Brain pericyte (primary cell): ENCODE data around the gene LUZP2.

Source experiments
- DNase-seq: peaks from one replicate; pipeline ENCODE4 v3.0.0-alpha.2; 2012; ENCODE audit warnings: low read depth, low spot score

LUZP2 gene

DNA sequence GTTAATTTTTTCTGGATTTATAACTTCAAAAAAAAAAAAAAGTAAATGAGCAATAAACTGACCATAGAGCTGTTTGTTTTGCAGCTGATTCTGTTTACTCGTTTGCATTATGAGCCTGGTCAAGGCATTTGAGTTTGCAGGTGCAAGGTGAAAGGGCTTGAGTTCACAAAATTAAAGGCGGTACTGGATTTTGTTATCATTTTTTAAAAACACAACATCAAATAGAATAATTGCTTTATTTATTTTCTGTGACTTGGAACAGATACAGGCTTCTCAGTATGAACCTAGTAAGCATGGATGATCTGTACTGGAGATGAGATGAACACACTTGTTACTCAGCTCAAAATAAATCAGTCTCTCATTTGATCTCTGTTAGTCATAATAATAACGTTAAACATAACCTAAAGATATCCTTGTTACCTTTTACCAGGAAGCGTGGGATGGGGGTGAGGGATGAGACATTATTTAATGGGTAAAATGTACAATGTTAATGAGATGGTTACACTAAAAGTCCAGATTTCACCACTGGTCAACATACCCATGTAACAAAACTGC lies 137.8 kb downstream of the LUZP2 start:
- no peak for DNase-seq

DNA sequence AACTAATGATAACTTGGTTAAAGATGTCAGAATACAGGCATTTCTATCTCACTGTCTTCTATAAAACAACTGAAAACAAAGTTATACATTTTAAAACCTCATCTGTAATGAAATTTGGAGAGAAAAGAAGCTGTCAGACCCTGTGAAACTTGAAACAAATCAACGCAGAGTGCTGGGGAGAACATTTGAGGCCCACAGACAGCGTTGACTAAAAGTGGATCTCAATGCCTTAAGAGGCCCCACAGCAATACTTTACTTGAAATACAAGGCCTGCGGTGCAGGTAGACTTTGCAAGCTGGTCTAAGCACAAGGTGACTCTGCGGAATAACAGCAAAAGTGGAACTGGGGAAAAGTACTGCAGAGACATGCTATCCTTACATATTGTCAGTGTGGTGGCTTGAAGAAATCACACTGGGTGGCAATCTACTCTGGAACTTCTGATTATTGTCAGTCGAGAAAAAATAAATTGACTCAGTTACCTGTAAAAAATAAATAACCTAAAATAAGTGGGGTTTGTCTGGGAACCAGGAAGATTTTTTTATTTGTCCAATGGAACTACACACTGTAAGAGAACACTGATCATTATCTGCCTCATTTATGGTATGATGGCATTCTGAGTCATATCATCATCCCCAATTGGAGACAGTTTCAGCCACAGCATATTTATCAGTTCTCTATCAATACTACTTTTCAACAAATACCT lies 138.9 kb downstream of the LUZP2 start:
- DNase-seq = no peak

DNA sequence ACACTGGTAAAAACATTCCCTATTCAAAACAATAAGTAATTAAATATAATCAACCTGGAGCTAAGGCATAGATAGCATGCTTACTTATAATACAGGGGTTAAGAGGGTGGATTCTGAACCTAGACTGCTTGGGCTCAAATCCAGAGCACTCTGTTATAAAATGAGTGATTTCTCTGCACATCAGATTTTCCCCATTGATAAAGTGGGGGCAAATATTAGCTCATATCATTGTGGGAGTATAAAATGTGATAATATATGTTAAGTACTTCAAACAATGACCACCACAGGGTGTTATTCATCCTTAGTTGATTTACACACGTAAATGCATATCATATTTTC lies 139.4 kb downstream of the LUZP2 start:
- DNase-seq = no peak

GRCh38 chr11:24637520-24637919 lies 140.7 kb downstream of the LUZP2 start:
- DNase-seq = no peak

- no peak for DNase-seq
Observed at GRCh38 chr11:24642648-24643047, 145.8 kb downstream of the LUZP2 start.

GRCh38 chr11:24645563-24645962 lies 148.7 kb downstream of the LUZP2 start:
- DNase-seq = no peak

GRCh38 chr11:24651873-24652272 lies 155.0 kb downstream of the LUZP2 start:
- no peak for DNase-seq

GRCh38 chr11:24653901-24654300 lies 157.0 kb downstream of the LUZP2 start:
- no peak for DNase-seq

- no peak for DNase-seq
Observed at GRCh38 chr11:24661331-24661730, 164.5 kb downstream of the LUZP2 start.

GRCh38 chr11:24664399-24664798 lies 167.5 kb downstream of the LUZP2 start:
- no peak for DNase-seq

DNA sequence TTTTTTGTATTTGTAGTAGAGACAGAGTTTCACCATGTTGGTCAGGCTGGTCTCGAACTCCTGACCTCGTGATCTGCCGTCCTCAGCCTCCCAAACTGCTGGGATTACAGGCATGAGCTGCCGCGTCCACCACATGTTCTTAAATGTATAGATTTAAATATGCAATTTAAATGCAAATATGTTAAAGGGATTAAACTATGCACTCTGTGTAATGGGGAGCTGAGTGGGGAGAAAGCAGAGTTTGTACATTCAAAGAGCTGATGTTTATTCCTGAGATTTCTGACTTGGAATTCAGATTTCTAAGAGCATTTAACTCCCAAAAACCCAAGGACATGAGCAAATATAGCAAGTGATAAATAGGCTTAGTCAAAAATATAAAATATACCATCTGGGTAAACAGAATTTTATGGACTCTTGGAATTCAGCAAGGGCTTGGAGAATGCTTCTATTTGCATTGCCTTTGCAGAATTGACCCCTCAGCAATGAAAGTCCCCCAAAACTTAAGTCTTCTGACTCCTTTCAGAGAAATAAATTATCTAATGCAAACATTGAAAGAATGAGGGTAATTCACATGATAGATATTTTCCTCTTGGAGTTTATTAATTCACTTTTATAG lies 170.6 kb downstream of the LUZP2 start:
- no peak for DNase-seq

- DNase-seq = no peak
Observed at GRCh38 chr11:24678703-24679348, 182.0 kb downstream of the LUZP2 start.

GRCh38 chr11:24679821-24680351 lies 183.0 kb downstream of the LUZP2 start:
- no peak for DNase-seq

- no peak for DNase-seq
Observed at GRCh38 chr11:24683583-24683982, 186.7 kb downstream of the LUZP2 start.

GRCh38 chr11:24685821-24686220 lies 189.0 kb downstream of the LUZP2 start:
- no peak for DNase-seq

GRCh38 chr11:24687531-24688147 lies 190.8 kb downstream of the LUZP2 start:
- no peak for DNase-seq

DNA sequence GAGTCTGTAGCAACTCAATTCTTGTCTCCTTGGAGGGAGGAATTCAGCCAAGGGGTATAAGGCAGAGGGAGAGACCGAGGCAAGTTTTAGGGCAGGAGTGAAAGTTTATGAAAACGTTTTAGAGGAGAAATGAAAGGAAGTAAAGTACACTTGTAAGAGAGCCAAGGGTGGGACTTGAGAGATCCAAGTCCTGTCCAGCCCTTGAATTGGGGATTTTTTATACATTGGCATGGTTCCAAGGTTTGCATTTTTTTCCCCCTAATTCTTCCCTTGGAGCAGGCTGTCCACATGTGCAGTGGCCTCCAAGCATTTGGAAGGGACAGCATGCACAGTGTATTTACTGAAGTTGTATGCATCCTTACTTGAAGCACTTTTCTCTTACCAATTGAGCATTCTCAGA lies 192.1 kb downstream of the LUZP2 start:
- DNase-seq = no peak

DNA sequence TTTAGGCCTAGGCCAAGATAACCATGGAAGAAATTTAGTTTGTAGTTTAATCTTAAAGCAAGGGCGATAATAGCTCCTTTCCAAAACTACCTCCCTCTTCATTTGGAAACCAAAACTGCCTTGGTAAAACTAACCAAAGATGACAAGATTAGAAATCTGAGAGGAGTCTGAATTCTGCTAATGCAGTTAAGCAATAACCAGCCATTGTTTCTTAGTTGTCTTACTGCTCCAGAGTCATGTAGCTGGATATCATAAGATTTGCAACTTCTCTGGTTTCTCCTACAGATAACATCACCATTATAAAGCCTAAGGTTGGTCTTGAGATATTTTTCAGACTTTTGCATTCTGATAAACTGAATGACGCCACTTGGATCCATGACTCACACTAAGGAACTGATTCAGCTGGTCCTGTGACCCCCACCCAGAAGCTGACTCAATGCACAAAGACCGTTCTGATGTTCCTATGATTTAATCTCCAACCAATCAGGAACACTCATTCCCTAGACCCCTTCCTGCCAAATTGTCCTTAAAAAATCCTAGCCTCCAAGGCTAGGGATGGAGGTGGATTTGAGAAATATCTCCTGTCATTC lies 200.8 kb downstream of the LUZP2 start:
- no peak for DNase-seq

- no peak for DNase-seq
Observed at GRCh38 chr11:24704716-24705115, 207.9 kb downstream of the LUZP2 start.

DNA sequence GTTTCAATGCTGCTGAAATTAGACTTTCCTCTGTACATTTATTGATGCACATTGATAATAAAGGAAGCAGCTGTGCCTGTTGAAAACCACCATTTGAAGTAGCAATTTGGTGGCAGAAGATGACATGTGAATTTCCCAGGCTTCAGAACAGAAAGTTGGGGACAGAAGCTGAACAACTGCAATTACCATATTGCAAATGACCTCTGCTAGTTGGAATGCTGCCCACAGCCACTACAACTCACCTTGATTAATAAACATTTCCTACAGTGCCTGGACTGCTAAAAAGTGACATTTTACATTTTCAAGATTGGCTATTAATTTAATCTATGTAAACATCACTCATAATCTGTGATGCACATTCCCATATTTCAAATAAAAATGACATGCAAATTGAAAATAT lies 208.6 kb downstream of the LUZP2 start:
- DNase-seq = no peak

DNA sequence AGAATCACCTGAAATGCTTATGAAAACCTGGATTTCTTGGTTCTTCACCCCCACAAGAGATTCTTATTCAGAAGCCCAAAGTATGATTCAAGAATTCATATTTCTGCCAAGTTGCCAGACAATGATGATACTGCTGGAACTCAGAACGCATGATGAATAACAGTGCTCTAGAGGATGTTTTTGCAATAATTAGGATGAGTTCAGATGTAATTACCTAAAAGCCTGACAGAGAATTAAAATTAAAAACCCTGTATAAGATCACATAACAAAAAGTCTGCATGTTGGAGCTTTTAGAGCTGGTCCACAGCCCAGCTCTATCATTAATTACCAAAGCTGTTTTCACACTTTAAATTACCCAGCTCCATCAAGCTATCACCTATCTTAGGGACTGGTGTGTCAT lies 211.8 kb downstream of the LUZP2 start:
- DNase-seq = no peak
